D341Med (cell line): ENCODE measurements around the gene C6orf163.

Experiments
- DNase-seq: peaks from one replicate; pipeline ENCODE4 v3.0.0; 2012; ENCODE audit warnings: low spot score

C6orf163 gene

DNA sequence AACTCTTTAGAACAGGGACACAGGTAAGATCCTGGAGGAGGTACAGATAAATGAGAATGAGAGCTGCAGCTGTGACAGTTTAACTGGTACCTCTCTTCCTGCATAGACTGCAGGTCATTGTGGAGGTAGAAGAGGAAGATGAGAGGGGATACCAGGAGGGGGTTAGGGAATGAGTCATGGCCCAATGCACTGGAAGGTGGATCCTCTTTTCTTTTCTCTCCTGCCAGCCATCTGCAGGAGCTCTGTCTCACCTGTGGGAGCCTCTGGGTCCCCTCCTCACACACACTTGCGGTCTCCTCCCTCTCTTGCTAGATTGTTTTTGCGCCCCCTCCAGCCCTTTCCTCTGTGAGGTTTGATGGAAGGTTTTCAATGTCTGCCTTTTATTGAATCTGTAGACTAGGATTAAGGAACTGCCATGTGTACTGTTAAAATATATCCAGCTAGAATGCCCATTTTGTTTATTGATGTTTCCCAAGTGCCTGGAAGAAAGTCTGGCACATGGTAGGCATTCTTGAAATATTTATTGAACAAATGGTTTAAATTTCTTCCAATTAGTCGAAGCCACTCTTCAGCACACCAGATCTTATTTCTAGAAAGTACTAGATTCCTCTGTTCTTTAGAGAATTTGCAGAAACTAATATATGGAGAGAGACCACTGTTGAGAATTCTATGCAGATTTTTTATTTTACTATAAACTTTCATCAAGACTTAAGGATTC, 13.0 kb downstream of the C6orf163 start:
- DNase-seq: no peak

DNA sequence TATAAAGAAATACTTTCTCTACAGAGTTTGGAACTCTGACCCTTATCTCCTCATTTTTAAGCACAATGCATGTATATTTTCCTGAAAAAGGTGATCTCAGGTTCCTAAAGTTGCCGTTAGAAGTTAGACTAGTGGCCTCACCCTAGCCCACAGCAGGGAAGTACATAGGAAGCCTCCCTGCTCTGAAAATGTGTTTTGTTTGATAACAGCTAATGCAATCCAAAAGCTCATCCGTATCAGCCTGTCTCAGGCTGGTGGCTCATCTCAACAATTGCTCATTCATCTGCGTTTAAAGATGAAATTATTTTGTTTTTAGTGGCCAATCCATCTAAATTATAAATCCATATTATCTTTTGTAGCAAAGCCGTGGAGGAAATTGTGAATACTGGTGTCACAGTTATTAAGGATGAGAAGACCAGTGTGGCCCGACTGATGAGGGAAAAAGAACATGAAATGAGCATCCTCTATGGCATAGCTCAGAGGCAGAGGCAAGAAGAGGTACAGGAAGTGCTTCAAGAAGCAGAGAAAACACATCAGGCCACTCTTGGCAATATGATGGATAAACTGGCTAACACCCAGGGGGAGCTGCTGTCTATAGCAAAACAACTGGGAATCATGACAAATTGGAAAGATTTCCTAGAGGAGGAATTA, 20.1 kb downstream of the C6orf163 start:
- no peak for DNase-seq

DNA sequence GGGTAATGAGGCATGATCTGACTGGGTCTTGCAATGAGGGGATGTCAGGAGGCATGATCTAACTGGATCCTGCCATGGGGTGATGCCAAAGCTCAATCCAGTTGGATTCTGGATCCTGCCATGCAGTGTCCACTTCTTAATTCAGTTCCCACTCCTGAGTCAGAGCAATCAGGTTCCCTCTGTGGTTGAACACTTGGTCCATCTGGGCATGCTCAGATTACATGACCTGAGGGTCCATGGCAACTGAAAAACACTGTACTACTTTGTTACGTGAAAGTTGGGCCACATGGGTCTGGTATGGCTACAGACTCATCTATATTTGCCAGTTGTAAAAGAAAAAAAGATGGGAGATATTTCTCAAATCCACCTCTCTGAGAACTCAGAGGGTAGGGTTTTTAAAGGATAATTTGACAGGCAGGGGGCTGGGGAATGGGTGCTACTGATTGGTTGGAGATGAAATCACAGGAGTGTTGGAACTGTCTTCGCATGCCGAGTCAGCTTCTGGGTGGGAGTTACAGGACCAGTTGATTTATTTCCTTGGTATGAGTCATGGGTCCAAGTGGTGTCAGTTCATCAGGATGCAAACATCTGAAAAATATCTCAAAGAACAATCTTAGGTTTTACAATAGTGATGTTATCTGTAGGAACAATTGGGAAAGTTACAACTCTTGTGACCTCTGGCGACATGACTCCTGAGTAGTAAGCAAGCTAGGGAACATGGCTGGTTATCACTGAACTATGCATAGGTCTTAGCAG, 21.6 kb downstream of the C6orf163 start:
- DNase-seq: no peak

DNA sequence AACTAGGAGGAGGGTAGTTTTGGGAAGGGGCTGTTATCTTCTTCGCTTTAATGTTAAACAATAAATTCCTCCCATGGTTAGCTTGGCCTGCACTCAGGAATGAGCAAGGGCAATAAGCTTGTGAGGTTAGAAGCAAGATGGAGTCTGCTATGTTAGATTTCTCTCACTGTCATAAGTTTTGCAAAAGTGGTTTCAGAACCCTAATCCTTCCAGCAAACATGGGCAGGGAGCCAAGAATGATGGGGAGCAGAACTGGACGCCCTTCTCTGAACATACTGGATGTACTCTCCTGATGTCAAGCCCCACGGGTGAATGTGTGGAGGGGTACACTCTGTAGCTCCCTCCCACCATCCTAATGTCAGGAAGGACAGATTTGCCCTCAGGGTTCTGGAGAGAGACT, 22.3 kb downstream of the C6orf163 start:
- no peak for DNase-seq

DNA sequence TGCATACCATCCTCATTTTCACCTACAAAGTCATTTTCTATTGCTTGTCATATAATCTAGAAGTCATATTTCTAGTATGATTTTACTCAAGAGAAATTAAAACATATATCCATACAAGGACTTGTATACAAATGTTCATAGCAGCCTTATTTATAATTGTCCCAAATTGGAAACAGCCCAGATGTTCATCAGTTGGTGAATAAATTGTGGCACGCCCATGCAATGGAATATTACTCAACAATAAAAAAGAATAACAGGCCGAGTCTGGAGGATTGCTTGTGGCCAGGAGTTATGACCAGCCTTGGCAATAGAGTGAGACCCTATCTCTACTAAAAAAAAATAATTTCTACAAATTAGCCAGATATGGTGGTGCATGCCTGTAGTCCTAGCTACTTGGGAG, 28.8 kb downstream of the C6orf163 start:
- DNase-seq: no peak

DNA sequence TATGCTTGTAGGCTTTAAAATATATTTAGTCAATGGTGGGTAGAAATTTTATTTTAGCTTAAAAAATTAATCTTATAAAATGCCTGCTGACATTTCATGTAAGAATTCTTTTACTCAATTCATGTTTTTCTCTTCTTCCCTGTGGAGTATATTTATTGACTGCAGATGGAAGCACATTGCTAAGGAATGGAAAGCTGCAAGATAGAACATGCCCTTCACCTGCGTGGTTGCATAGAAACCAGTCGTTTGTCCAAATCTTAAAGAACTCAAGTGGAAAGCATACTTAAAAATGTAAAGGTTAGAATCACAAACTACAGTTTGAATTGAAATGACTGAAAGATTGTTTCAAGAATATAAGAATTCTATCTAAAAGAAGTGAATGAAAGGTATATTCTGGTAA, 30.7 kb downstream of the C6orf163 start:
- DNase-seq: no peak

DNA sequence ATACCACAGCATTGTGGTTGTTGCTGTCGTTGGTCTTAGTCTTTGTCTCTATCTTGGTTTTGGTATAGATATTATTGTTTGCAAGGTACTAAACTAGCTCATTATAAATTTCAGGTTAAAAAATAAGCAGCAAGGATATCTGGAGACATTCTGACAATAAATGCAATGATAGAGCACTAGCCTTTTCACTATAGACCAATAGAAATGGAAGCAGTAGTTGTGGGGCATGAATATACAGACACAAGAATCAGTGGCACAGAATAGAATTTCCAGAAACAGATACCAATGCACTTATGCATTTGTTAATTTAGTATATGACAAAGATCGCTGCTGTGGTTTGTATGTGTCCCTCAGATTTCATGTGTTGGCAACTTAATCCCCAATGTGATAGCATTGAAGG, 32.0 kb downstream of the C6orf163 start:
- DNase-seq: no peak

DNA sequence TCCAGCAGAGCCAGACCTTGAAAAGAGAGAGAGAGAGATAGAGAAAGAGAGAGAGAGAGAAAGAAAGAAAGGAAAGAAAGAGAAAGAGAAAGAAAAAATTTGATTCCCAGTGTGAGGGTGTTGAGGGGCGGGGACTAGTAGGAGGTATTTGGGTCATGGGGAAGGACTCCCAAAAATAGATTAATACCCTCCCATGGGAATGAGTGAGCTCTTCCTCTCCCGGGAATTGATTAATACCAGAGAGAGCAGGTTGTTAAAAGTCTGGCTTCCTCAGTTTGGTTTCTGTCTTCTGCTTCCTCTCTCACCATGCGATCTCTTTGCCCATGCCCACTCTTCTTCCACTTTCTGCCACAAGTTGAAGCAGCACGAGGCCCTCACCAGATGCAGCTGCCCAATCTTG, 34.3 kb downstream of the C6orf163 start:
- DNase-seq: peak; percentile 38

DNA sequence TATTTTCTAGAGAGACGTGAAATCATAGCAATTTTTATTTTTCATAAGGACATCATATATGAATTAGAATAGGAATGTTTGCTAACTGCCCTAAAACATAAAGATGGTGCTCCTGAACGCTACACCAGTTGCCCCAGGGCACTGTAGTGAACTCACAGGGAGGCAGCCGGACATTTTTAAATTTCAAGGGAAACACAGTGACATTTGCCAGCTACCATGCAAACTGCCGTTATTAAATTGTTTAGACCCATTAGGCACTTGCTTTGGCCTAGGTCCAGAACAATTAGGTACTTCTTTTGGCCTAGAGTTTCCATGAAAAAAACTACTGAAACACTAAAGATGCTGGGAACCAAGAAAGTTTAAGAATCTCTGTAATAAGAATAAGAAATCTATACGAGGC, 38.2 kb downstream of the C6orf163 start:
- no peak for DNase-seq

DNA sequence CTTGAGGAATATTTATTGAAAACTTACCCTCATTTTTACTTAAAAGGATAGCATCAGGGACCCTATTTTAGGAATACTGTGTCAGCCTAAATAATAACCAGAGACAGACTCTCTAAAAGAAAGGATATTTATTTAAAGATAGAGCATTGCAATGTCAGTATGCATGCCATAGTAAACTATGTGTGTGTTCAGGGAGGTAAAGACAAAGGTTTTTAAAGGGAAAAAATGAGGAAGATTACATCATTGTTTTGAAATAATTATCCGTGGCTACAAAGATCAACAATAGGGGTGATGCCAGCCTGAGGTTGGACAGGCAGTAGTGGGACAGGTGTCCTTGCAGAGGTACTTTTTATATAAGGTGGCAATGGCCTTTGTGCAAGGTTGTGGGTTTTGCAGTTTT, 39.4 kb downstream of the C6orf163 start:
- no peak for DNase-seq

DNA sequence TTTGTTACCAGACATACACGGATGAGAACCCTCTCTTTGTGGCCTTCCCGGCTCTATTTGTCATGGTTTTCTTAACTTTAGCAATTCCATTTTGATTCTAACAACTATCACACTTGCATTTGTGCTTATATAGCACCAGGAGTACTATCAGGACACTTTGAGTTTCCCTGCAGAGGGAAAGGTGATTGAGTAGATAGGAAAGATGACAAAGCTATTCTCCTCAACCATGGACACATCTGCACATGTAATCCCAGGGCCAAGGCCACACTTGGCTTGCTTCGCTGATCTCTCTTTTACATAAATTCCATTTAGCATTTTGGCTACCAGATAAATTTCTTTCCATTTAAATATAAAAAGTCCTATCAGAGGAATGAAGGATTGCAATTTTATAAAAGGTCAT, 39.8 kb downstream of the C6orf163 start:
- DNase-seq: no peak

DNA sequence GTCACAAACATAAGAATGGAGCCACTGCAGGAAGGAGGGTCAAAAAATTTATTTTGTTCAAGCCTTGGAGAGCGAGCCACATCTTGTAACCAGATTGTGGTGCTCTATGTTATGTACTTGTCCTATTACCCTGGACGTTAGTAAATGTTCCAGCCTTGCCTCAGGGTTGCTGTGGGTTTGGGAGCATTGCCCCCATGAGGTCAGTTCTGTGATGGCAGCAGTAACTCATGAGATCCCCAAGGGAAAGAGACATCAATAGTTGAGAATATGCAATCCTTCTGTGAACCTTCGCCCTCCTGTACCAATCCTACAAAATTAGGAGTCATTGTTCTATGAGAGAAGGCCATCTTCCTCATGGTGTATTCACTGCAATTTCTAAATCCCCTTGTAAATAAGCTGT, 46.7 kb downstream of the C6orf163 start:
- peak; percentile 76 for DNase-seq

DNA sequence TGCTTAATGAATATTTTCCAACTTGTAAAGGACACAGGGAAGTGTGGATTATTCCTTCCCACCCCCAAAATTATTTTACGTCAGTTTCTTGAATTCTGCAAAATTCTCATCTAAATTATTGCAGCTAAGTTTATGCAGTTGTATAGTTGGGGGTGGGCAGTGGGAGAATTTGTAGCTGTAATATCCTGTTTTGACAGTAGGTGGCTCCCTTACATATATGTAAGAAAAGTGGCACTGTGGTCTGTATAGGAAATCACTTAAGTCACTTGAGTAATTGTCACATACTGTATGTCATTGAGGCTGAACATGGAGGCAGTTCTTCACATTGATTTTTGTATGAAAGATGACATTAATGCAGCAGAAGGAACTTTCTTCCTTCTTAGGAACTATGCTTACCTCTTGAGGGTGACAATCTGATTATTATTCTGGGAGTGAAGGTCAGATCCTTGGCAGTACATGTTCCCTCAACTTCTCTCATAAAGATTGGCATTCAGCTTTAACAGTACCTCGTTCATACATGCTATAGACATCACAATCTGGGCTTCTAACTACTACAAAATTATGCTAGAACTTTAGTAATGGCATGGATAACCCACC, 48.5 kb downstream of the C6orf163 start:
- peak; percentile 52 for DNase-seq

DNA sequence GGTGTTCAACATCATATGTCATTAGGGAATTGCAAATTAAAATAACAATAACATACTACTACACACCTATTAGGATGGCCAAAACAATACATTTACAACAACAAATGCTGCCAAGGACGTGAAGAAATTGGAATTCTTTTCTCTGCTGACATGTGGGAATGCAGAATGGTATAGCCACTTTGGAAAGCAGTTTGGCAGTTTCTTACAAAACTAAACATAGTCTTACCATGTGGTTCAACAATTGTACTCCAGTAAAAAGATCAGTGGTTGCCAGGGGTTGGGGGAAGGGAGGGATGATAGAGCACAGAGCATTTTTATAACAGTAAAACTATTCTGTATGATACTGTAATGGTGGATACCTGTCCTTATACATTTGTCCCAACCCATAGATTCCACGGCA, 50.8 kb downstream of the C6orf163 start:
- DNase-seq: no peak

DNA sequence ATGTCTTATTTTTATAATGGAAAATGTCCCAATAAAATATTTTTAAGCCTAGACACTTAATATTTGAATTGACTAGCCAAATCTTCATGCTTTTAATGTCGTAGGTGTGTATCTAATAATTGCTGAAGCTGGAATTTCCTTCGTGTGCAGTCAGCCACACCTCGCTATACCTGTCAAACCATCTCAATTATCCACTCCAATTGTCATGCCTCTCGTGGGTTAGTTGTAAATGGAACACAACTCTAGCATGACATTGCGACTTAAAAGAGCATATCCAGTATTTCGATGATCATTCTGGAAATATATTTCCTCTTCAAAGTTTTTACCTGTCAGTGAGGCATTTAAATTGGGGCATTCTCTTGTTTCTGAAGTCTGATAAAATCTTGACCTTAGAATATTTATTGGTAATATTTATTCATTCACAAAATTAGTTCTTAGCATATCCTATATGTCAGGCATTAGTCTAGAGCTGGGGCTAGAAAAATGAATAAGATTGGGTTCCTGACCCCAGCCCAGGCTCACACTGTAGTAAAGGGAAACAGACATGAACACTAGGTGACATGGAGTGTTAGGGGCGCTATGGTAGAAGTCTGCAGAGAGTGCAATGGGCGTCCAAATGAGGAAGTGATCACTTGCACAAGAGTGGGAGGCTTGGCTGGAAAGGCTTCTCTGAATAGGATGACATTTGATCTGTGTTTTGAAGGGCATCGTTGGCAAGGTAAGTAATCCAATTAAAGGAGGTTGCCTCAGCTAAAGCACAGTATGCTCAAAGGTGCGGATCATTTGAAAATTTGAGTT, 52.2 kb downstream of the C6orf163 start:
- no peak for DNase-seq

DNA sequence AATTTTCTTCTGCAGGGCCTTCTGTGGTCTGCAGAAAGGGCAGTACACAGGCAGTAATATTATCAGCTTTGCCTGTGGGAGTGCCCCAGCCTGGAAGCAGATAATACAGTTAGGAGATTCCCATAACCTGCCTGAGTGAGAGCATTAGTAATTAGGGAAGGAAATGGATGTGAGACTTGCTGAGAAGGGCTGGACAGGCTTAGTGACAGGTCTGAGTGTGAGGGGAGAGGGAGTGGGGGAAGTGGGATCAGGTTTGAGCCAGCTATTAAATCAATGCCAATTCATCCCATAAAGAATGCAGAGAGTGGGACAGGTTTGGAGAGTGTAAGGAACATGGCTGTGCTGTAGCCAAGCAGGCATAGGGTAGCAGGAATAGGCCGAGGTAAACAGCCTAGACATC, 53.0 kb downstream of the C6orf163 start:
- no peak for DNase-seq

DNA sequence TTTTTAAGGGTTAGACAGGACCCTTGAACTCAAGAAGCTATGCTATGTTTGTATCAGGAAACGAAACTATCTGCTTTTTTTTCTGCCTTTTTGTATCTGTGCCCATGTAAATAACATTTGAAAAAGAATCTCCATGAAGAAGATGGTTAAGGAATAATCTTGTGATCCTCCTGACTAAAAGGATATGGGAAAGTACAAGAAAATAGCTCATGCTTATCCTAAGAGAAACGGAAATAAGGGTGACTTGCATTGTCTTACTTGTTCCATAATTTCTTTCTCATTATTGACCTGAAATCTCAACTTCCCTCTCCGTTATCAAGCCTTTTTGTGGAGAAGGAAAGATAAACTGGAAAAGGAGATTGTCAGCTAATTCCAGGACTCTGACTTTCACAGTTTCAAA, 57.2 kb downstream of the C6orf163 start:
- no peak for DNase-seq

DNA sequence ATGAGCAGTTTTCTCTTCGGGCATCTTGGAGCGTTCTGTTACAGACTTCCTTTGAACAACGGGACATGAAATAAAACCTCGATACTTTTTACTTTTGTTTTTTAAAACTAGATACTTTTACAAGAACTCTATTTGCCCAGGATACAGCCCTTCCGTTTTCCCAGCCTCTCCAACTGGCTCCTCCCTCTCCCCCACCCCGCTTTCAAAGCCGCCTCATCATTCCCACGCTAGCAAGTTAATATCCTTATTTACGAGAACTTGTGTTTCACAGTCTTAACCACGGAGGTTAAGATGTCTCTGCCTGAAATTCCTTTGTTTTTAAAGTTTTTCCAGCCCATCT, 62.9 kb downstream of the C6orf163 start:
- DNase-seq: no peak

DNA sequence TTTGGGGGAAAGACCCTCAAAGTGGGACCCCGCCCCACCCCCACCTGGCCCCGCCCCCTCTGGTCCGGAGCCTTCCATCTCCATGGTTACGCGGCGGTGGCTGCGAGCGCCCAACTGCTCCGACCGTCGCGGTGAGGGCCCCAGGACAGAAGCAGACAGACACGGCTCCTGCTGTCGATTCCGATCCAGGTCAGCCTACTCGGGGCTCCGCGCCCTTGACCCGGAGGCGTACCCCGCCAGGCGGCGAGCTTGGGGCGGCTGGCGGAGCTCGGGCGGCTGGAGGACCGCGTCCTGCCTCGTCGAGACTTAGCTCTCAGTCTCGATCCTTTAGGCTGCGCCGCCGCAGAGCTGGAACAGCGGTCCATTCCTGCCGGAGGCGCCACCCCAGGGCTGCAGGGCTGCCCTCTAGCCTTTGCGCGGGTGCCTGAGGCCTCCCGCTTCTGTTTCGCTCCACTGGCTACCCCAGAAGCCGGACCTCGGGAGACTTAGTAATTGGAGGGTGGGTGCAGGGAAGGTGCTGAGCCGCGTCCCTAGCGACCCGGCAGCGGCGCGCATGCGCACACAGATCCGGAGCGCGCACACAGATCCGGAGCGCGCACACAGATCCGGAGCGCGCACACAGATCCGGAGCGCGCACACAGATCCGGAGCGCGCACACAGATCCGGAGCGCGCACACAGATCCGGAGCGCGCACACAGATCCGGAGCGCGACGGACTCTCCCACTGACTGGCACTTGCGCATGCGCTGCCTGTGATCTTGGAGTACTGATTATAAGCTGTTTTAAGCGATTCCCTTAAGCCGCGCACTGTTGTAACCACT, 63.5 kb downstream of the C6orf163 start, which contains the start of gene CFAP206:
TSS of gene CFAP206 (plus strand) at position 72 of the 820 bp plus-strand sequence. CDS start 1,868 bp downstream, outside the sequence.
- DNase-seq: peak; percentile 92

DNA sequence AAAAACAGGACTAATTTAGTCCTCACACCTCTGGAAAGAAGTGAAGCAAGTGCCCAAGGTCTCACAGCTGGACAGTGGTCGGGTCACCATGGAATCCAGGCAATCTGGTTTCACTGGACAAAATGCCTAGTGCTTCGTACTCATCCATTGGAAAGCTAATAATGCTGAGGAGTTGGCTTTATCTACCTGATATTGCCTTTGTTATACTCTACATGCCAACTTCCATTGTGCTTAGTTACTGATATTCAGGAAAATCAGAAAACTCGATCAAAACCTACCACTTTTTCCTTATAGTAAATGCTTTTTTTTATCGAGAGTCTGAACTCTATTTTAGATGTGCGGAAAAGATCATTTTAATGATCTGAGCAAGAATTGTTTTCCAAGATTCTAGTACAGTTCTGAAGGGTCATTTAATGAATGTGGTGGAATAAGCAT, 64.1 kb downstream of the C6orf163 start:
- DNase-seq: no peak
